ENCODE data around the gene HAGH.

Gene HAGH

DNA sequence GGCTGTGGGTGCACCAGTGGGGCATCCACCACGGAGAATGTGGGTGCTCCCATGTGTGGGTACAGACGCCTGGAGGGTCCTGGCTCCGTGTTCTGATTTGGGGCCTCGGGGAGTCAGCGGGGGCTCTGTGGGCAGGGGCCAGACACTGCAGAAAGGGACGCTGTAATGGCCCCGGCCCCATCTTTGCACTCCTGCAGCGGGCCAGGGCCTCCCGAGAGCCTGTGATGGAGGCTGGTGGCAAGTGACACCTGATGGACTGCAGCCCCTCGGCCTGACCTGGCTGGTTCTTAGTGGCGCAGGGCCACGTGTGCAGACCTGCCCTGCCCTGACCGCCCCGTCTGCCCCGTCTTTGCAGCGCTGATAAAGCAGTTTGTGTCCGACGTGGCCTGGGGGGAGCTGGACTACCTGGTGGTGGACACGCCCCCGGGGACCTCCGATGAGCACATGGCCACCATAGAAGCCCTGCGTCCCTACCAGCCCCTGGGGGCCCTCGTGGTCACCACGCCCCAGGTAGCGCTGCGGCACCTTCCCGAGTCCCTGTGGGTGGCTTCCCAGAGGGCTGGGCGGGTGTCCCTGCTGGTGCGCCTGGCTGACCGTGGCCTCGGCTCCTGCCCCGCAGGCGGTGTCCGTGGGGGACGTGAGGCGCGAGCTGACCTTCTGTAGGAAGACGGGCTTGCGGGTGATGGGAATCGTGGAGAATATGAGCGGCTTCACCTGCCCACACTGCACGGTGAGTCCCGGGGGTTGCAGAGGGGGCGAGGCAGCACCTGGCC, 39.1 kb downstream of the HAGH start:
- DNase-seq = no peak

DNA sequence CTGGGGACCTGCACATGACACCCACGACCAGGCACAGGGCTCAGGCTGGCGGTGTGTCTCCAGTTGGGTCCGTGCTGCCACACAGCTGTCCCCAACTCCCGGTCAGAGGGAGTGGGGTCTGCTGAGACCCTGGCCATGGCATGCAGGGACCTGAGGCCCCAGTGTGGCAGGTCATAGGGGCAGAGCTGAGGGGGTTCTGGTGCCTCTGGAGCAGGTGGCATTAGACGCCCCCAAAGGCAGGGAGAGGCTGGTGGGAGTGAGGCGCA, 39.6 kb downstream of the HAGH start:
- no peak for DNase-seq

DNA sequence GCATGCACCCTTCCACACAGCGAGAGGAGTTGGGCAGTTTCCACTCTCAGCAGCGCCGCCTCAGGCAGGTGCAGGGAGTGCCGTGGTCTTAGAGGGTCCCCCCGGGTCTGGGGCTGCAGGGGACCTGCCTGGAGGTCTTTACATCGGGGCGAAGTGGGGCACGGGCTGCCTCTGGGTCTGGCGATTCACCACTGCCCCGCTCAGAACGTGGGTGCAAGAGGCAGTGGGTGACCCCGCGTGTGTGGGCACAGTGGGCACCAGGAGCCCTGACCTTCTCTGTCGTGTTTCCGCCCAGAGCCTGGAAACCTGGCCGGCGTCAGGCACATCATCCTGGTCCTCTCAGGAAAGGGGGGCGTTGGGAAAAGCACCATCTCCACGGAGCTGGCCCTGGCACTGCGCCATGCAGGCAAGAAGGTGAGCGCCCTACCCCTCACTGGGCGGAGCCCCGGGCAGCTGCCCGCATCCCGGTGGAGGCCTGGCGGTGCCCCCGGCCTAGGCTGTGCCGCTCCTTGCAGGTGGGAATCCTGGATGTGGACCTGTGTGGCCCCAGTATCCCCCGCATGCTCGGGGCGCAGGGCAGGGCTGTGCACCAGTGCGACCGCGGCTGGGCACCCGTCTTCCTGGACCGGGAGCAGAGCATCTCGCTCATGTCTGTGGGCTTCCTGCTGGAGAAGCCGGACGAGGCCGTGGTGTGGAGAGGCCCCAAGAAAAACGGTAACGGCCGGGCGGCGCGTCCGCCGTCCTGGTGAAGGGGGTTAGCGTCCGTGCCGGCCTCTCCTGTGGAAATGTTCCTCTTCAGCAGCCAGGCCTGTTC, 40.2 kb downstream of the HAGH start:
- no peak for DNase-seq

DNA sequence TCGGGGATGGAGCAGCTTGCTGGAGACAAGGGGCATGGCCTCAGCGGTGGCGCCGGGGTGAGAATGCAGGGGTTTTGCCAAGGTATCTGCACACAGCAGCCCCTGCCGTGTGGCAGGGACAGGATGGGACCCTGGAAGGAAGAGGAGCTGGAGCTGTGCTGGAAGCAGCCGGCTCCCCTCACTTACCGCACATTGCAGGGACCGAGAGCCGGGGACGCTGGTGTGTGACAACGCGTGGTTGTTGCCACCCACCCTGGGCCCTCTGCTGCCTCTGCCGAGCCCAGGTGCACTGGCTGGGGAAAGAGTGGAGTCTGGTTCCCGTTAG, 40.8 kb downstream of the HAGH start:
- DNase-seq = no peak

DNA sequence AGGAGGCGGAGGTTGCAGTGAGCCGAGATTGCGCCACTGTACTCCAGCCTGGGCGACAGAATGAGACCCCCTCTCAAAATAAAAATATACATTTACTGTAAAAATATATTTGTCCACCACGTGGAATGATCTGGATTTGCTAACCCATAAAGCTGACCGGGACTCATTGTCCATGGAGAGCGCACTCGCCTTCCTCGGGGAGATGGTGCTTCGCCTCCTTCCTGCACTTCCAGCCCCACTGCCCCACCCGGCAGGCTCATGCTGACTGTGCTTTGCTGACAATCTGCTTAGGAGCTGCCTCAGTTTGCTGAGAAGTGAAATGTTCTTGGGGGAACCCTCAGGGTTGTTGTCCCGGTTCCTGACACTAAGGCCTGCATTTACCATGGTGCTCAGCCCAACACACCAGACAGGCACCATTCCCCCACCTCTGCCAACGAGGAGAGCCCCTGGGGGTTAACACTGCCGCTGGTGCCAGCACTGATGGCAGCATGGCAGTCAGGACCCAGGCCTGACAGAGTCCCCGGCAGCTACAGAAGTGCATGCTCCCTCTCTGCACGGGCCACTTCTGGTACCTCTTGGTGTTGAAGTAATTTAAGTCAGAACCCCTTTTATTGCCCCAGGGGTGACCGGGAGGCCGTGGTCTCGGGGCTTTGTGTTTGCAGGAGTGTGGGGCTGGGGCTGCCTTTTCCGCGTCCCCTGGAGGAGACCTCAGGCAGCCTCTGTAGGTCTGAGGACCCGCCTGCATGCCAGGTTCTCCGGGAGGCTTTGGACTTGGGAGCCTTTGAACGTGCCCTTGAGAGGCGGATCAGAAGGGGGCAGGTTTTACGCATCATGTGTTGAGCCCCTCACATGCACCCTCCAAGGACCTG, 41.4 kb downstream of the HAGH start:
- no peak for DNase-seq

DNA sequence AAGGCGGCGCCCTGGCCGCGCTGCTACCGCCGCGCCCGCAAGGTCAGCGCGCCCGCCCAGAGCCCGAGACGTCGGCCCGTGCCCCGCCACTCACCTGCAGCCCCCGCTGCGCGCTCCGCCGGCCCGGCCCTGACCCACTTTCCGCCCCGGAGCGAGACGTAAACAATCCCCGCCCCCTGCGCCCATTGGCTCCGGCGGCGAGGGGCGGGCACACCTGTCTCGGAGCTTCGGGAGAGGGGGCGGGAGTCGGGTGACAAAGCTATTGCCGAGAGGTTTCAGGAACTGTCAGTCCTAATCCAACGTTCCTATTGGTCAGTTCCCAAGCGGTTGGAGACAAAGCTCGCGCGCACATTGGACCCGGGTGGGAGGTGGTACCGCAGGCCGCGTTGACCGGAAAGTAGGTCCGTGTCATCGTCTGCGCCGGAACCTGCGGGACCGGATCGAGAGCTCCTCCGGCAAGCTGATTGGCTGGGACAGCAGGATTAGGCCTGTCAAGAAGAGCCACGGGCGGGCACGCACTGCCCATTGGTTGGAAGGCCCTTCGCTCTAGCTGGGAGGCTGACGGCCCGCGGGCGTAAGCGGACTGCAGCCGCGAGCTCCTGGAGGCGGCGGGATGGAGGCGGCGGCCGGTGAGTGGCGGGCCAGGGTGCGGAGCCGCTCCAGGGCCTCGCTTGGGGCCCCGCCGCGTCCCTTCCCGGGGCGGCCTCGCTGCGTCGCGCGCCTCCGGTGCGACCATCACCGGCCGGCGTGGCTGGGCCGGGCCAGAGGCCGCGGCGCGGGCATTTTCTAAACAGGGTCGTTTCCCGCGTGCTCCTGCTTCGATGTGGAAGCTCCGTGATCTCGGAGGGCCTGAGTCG, 44.0 kb downstream of the HAGH start, which contains the start of the genes NUBP2 and SPSB3:
NUBP2 (plus strand) TSS at position 553 of the 857 bp plus-strand sequence; CDS start at position 614, 61 bp downstream.
SPSB3 (minus strand) TSS at position 164 of the 857 bp plus-strand sequence. CDS start 1,088 bp downstream, outside the sequence.
- DNase-seq = peak; percentile 81

DNA sequence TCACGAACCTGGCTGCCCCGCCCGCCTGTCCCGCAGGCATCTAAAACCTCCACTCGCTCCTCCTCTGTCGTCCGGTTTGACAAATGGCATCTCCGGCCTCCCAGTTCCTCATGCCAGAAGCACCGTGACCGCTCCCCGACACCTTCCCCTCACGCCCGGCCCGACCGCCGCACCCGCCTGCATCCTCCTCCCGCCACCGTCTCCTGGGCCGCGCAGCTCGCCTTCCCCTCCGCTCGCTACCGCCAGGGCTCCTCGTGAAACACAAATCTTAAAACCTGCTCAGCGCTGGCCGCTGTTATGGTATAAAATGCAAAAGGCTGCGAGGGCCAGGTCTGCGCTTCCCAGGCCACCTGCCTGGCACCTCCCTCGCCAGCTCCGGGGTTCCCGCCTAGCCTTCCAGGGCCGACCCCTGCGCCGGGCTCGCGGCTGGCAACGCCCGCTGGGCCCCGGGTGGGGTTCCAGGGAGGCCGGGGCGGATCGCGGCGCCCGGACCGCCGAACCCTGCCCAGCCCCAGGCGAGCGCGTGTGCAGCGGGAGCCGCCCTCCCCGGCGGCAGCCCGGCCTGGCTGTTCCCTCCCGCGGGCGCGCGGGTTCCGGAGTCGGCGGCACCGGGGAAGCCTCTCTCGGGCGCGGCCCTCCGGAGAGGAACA, 44.7 kb downstream of the HAGH start:
- DNase-seq = peak; percentile 61

DNA sequence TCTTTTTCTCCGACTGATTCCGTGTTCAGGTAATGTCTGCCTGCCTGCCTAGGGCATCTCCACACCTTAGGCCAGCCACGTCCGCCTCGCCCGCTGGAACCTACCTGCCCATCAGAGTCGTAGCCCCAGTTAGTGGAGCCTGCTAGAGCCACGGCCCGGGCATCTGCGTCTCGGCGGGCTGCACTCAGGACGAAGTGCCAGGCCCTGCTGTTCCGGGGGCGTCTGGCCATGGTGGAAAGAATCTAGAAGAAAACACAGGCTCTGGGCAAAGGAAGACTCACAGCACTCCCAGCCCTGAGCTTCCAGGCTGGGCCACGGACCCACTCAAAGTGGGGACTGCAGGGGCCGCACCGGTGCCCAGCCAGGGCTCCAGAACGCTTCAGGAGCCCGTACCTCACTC, 45.4 kb downstream of the HAGH start:
- no peak for DNase-seq

DNA sequence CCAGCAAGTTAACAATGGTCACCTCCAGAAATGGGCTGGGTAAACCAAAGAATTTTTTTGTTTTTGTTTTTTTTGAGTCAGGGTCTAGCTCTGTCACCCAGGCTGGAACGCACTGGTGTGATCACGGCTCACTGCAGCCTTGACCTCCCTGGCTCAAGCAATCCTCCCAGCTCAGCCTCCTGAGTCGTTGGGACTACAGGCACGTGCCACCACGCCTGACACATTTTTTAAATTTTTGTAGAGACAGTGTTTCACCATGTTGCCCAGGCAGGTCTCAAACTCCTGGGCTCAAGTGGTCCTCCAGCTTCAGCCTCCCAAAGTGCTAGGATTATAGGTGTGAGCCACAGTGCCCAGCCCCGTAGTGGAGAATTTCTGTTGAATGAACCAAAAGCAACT, 46.0 kb downstream of the HAGH start:
- DNase-seq = no peak

DNA sequence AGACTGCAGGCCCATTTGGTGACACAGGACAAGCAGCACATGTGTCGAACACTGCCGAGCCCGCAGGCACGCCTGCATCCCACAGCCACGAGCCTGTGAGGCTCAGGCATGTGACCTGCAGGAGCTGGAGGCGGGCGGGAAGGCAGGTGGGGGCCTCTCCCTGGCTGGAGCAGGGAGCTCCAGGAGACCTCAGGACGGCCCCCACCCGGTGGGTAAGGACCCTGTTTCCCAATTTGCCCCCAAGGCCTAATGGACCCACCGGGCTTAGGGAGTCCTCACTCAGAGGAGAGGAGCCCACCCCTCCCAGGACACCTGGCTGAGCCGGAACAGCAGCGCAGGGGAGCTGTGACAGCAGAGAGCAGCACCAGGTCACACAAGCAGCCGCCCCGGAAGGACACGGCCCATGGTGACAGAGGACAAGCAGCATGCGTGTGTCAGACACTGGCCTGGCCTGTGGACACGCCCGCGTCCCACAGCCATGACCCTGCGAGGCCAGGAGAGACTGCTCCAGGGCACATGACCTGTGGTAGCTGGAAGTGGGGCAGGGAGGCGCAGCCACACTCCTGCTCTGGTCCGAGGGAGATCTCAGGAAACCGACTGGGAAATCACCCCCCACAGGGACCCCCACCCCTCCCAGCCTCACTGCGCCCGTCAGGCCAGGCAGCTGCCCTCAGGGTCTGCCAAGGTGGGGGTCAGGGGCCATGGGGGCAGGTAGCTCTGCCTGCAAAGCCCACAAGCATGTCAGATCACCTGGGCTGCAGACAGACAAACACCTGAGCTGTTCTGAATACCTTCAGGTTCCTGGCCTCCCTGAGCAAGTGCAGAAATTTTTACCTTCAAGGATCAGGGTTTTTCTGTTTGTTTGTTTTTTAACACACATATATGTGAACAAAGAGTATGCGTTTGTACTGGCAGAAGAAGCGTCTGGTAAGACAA, 46.6 kb downstream of the HAGH start:
- no peak for DNase-seq

DNA sequence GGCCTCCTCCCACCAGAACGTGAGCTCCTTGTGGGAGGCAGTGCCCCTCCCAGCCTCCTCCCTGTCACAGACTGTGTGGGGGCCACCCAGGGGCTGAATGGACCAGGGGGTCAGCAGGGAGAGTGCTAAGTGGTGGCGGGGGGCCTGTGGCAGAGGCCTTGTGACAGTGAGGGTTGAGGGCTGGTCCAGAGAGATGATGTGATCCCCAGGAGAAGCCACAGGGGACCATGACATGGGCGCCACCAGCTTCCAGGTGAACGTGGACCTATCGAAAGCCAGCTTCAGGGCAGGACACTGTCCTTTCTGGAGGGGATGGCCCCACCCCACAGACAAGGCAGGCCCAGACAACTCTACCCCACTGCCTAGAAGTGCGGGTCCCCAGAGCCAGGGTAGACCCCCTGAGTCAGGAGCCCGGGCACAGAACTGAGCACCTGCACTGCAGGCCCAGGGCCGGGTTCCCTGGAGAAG, 47.4 kb downstream of the HAGH start:
- no peak for DNase-seq

DNA sequence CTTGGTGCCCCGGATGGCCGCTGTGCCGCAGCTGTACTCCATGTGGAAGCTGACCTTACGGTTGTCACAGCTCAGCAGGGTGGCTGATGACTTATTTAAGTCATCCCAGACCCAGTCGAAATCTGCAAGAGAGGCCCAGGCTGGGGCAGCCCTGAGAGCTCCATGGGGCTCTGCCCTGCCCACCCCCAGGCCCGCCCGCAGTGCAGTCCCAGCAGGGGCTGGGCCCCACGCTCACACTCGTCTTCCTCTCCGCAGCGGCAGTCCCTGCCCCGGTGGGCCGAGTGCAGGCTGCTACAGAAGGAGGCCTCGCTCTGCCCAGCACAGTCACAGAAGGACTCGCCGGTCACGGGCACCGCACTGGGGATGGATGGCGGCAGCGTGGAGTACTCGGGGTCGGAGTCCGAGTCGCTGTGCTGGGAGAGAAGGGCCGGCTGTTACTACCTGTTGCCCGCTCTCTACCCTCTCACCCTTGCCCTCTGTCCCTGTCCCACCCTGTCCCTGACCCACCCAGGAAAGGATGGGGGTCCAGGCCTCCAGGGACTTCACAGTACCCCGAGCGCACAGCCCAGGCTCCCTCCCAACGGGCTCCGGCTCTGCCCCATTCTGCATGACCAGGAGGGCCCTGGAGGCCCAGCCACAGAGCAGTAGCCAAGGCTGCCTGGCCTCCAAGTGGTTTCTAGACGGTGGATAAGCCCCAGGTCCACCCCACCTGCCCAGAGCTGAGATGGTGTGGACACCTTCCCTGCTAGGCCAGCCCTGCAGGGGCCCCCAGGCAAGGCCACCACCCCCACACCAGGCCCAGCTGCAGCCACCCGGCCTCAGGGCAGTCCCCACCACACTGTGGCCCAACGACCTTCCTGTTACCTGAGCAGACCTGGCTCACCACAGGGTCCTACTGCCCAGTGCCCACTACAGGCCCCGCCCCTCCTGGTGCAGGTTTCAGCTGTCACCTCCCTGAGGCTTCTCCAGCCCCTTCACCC, 48.1 kb downstream of the HAGH start:
- no peak for DNase-seq

DNA sequence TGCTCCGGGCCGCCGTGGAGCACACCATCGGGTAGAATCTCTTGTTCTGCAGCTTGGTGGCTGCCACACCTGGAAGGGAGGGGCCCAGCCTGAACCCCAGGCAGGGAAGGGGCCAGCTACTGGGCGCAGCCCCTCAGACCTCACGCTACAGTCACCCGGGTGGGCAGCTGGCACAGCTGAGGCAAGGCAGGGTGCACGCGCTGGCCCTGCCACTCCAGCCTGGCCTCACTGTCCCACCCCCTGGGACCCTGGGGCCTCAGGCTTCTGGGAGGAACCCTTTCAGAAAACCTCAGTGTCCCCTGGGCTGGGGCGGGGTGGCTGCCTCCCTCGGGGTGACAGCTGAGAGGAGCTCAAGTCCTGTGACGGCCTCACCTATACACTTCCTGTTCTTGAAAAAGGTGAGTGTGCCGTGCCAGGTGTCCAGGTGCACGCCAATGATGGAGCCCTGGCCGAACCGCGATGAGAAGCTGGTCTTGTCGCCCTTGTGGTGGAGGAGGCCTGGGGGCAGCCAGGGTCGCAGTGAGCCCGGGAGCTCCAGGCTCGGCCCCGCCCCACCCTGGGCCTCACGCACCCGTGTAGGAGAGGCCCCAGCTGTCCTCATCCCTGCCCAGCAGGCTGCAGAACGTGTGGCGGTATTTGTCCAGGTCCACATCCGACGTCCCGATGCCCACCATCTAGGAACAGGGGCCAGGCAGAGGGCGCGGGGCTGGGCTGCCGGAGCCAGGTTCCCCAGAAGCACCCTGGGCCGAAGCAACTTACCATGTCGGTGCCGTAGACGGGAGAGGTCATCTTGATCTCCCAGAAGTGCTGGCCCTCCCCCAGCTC, 49.0 kb downstream of the HAGH start:
- no peak for DNase-seq

DNA sequence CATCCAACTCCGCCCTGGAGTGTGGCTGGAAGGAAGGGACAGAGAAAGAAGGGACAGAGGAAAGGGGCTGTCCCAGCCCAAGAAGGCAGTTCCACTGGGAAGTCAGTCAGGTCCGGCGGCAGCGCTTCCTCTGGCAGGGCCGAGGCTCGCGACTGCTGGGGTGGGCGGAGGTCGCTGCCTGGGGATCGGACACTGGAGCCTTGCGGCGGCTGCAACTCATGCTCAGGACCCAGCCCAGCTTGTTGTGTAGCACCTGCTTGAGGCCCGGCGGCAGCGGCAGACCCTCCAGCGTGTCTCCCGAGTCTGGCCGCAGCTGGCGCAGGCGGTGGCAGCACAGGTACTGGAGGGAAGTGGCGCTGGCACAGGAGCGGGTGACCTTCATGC, 49.6 kb downstream of the HAGH start:
- no peak for DNase-seq

DNA sequence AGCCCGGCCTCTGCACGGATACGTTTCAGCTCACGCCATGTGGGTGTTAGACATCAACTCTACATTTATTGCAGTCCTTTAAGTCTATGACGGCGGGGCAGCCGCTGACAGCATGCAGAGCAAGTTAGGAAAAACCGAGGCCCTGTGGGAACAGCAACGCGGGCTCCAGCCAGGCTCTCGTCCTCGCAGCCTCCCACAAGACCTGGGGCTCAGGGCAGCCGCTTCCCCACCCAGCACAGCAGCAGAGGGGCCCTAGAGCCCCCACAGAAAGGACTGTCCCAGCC, 50.0 kb downstream of the HAGH start:
- DNase-seq = no peak

DNA sequence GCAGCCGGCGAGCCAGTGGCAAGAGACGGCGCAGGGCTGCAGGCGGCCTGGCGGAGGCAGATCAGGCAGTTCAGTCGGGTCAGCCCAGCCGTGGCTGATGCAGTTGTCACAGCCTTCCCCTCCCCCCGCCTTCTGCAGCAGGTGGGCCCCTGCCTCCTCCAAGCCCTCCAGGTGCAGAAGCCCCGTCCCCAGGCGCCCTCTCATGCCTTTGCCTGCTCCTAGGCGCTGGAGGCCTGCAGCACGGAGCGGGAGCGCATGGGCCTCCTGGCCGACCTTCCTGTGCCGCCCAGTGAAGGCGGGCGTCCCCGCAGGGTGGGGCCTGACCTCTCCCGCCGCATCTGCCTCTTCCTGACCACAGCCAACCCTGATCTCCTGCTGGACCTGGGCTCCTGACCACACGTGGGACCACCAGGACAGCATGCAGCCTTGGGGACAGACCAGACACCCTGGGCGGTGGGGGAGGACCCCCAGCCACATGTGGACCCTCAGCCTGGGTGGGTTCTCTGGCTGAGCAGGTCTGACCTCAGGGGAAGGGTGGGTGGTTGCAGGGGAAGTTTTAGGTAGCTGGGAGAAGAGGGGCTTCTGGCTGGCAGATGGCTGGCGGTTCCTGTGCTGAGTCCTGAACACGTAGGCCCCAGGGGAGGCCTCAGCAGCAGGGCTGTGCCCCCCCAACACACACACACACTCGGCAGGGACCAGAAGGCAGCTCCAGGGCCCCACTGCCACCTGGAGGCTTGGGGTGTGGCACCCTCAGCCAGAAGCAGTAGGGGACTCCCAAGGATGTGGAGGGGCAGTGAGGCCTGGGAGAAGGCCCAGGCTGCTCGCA, 50.6 kb downstream of the HAGH start:
- DNase-seq = no peak
